Mesenchymal stem cell (in vitro differentiated cells and primary cell): ENCODE measurements around the gene ZNF12.
"Not testable (repeated sequence)": the region's sequence is repeated elsewhere in the genome, so short reads cannot be mapped to it uniquely, and the experiment has no call there.

Source experiments
- DNase-seq: peaks from one replicate; pipeline ENCODE4 v3.0.0-alpha.2; 2013
- H2AFZ ChIP-seq: one replicate; pipeline ENCODE4 v1.6.1; 2013; ENCODE audit warnings: low read depth, mild to moderate bottlenecking, control low read depth, inconsistent platforms, low read length, moderate library complexity
- H2AK5ac ChIP-seq: 2 replicates; pipeline ENCODE4 v1.6.1; 2013; ENCODE audit warnings: low read length, moderate library complexity, mild to moderate bottlenecking, inconsistent platforms; ENCODE audit not compliant: severe bottlenecking
- H2BK120ac ChIP-seq: one replicate; pipeline ENCODE4 v1.6.1; 2013; ENCODE audit warnings: low read depth, mild to moderate bottlenecking, inconsistent platforms, low read length, moderate library complexity
- H2BK12ac ChIP-seq, 2 experiments: one replicate each; pipeline ENCODE4 v1.6.1; 2013; ENCODE audit warnings: inconsistent platforms in 2 of 2, low read length in 2 of 2, mild to moderate bottlenecking in 2 of 2, moderate library complexity in 2 of 2, control low read depth in 1 of 2
- H2BK15ac ChIP-seq: one replicate; pipeline ENCODE4 v1.6.1; 2013; ENCODE audit warnings: mild to moderate bottlenecking, low read depth, inconsistent platforms; ENCODE audit not compliant: poor library complexity, severe bottlenecking
- H2BK5ac ChIP-seq: 2 replicates; pipeline ENCODE4 v1.6.1; 2013; ENCODE audit warnings: low read depth, mild to moderate bottlenecking, low read length, control low read depth, inconsistent platforms; ENCODE audit not compliant: poor library complexity, severe bottlenecking
- H3K14ac ChIP-seq, 2 experiments: one replicate each; pipeline ENCODE4 v1.6.1; 2013; ENCODE audit warnings: inconsistent platforms in 2 of 2, low read length in 2 of 2, control low read depth in 1 of 2, mild to moderate bottlenecking in 1 of 2, moderate library complexity in 1 of 2
- H3K18ac ChIP-seq, 2 experiments: one replicate each; pipeline ENCODE4 v1.6.1; 2013; ENCODE audit warnings: inconsistent platforms in 2 of 2, low read length in 2 of 2, control low read depth in 1 of 2, low read depth in 1 of 2, mild to moderate bottlenecking in 1 of 2
- H3K23ac ChIP-seq, 2 experiments: one replicate each; pipeline ENCODE4 v1.6.1; 2013; ENCODE audit warnings: inconsistent platforms in 2 of 2, low read length in 2 of 2, mild to moderate bottlenecking in 2 of 2, moderate library complexity in 2 of 2, control low read depth in 1 of 2
- H3K27ac ChIP-seq: 2 replicates; pipeline ENCODE4 v1.5.1; 2013; ENCODE audit warnings: mild to moderate bottlenecking, moderate library complexity, low read length, control low read depth, inconsistent platforms; ENCODE audit not compliant: poor library complexity, severe bottlenecking
- H3K27me3 ChIP-seq, 2 experiments: 2 replicates each; pipeline versions ENCODE4 v1.6.1 to v1.7.0; 2013; ENCODE audit warnings: low read length in 2 of 2, mild to moderate bottlenecking in 2 of 2, moderate library complexity in 2 of 2, control low read depth in 1 of 2, inconsistent platforms in 1 of 2; ENCODE audit not compliant: control insufficient read depth in 1 of 2, insufficient read depth in 1 of 2
- H3K36me3 ChIP-seq, 2 experiments: 2 replicates each; pipeline versions ENCODE4 v1.6.1 to v1.7.0; 2013; ENCODE audit warnings: low read length in 2 of 2, control low read depth in 1 of 2, inconsistent platforms in 1 of 2, low read depth in 1 of 2, mild to moderate bottlenecking in 1 of 2; ENCODE audit not compliant: insufficient read depth in 2 of 2, control insufficient read depth in 1 of 2
- H3K4ac ChIP-seq, 2 experiments: one replicate each; pipeline ENCODE4 v1.6.1; 2013; ENCODE audit warnings: inconsistent platforms in 2 of 2, low read length in 2 of 2, mild to moderate bottlenecking in 2 of 2, moderate library complexity in 2 of 2, control low read depth in 1 of 2, low read depth in 1 of 2
- H3K4me1 ChIP-seq: 2 replicates; pipeline ENCODE4 v1.6.1; 2013; ENCODE audit warnings: low read depth, low read length, control low read depth; ENCODE audit not compliant: control insufficient read depth, insufficient read depth
- H3K4me2 ChIP-seq: 2 replicates; pipeline ENCODE4 v1.6.1; 2013; ENCODE audit warnings: low read length, mild to moderate bottlenecking, inconsistent platforms; ENCODE audit not compliant: poor library complexity, severe bottlenecking
- H3K4me3 ChIP-seq, 2 experiments: 2 replicates each; pipeline versions ENCODE4 v1.5.1 to v1.7.0; 2013; ENCODE audit warnings: low read length in 2 of 2, mild to moderate bottlenecking in 2 of 2, control low read depth in 1 of 2, low read depth in 1 of 2; ENCODE audit not compliant: insufficient read depth in 1 of 2
- H3K79me1 ChIP-seq: replicated peaks from 2 replicates; pipeline ENCODE4 v1.6.1; 2013; ENCODE audit warnings: mild to moderate bottlenecking, control low read depth, low read length, inconsistent platforms; ENCODE audit not compliant: poor library complexity, severe bottlenecking
- H3K9ac ChIP-seq: 2 replicates; pipeline ENCODE4 v1.7.0; 2013; ENCODE audit warnings: mild to moderate bottlenecking, low read length, moderate library complexity
- H3K9me3 ChIP-seq: 2 replicates; pipeline ENCODE4 v1.7.0; 2013; ENCODE audit warnings: mild to moderate bottlenecking, low read length; ENCODE audit not compliant: control insufficient read depth
- H4K8ac ChIP-seq: one replicate; pipeline ENCODE4 v1.6.1; 2013; ENCODE audit warnings: inconsistent platforms, mild to moderate bottlenecking, low read length, moderate library complexity
- H4K91ac ChIP-seq: one replicate; pipeline ENCODE4 v1.6.1; 2013; ENCODE audit warnings: mild to moderate bottlenecking, low read length, inconsistent platforms
- WGBS: methylation state at CpG from one replicate; pipeline ENCODE4 v1.1.7; 2013; ENCODE audit warnings: mixed read lengths; 5-methylcytosine and 5-hydroxymethylcytosine counted together

Gene ZNF12

GRCh38 chr7:6724351-6724750, 17.6 kb upstream of the ZNF12 start:
- not testable (repeated sequence) for H3K23ac ChIP-seq
- WGBS, result 81% methylated on average over 3 of the region's 4 CpGs

DNA sequence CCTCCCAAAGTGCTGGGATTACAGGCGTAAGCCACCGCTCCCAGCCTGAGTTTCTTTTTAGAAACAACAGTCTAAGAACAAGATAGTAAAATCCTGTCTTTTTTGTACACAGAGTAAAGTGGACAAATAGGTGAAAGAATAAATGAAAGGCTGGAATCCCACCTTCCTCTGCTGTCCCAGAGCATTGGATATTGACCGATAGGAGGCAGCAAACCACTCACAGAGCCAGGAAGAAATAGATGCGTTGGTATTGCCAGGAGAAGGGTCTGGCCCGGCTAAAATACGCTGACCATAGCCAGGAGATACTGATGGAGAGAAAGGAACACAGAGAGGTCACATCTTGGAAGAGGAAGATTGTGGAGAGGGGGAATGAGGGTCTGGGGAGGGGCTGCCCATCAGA, 11.4 kb upstream of the ZNF12 start:
- no peak overlapping the region for H3K4me2 ChIP-seq
- no peak overlapping the region for H3K27ac ChIP-seq
- H3K9me3 ChIP-seq, result no peaks in the 10 kb centered on the region
- H2BK5ac ChIP-seq, result no peak overlapping the region
- H2AFZ ChIP-seq, result no peak overlapping the region
- H3K27me3 ChIP-seq, result peaks cover 5 to 7% of the 10 kb centered on the region in 2 experiments
- H4K91ac ChIP-seq, result no peak overlapping the region
- no peak for DNase-seq
- no peaks in the 10 kb centered on the region for H3K79me1 ChIP-seq
- H3K4me1 ChIP-seq, result no peaks in the 10 kb centered on the region
- H3K36me3 ChIP-seq, result no peaks in the 10 kb centered on the region
- 73% methylated on average over 4 of the region's 6 CpGs for WGBS
- H3K14ac ChIP-seq, result no peak overlapping the region
- H2AK5ac ChIP-seq, result no peak overlapping the region
- no peak overlapping the region for H3K23ac ChIP-seq
- no peak overlapping the region for H2BK15ac ChIP-seq
- no peak overlapping the region for H2BK12ac ChIP-seq
- H3K9ac ChIP-seq, result no peak overlapping the region
- no peak overlapping the region for H3K4ac ChIP-seq
- no peak overlapping the region for H3K4me3 ChIP-seq
- no peak overlapping the region for H3K18ac ChIP-seq
- H2BK120ac ChIP-seq, result no peak overlapping the region
- no peak overlapping the region for H4K8ac ChIP-seq

More at GRCh38 chr7:6724351-6724750, 17.6 kb upstream of the ZNF12 start:
- H2AFZ ChIP-seq, H2BK12ac ChIP-seq, H3K4me3 ChIP-seq, H3K4me1 ChIP-seq, H3K9me3 ChIP-seq, H2AK5ac ChIP-seq, H3K4ac ChIP-seq, H3K27me3 ChIP-seq, H3K27ac ChIP-seq, H3K9ac ChIP-seq, H3K14ac ChIP-seq, DNase-seq, H2BK15ac ChIP-seq, H4K8ac ChIP-seq, H3K79me1 ChIP-seq, H4K91ac ChIP-seq, H3K4me2 ChIP-seq, H2BK120ac ChIP-seq, H2BK5ac ChIP-seq, H3K36me3 ChIP-seq, H3K18ac ChIP-seq: not testable (repeated sequence)

GRCh38 chr7:6715898-6716297, 9.2 kb upstream of the ZNF12 start:
- not testable (repeated sequence) for H2BK12ac ChIP-seq, H4K91ac ChIP-seq, H3K23ac ChIP-seq, H3K4me3 ChIP-seq, H3K4me1 ChIP-seq, DNase-seq, H3K18ac ChIP-seq, H3K9me3 ChIP-seq, H3K27me3 ChIP-seq, H2BK120ac ChIP-seq, H3K4me2 ChIP-seq, H3K36me3 ChIP-seq, H3K4ac ChIP-seq, H3K14ac ChIP-seq, H2AK5ac ChIP-seq, H2BK15ac ChIP-seq, H4K8ac ChIP-seq, H3K79me1 ChIP-seq, H2AFZ ChIP-seq, H3K9ac ChIP-seq, H2BK5ac ChIP-seq, H3K27ac ChIP-seq
- 87% methylated on average over 6 of the region's 9 CpGs for WGBS

GRCh38 chr7:6714360-6714759, 7.6 kb upstream of the ZNF12 start:
- H2AK5ac ChIP-seq, result no peak overlapping the region
- H4K8ac ChIP-seq, result no peak overlapping the region
- no peaks in the 10 kb centered on the region for H3K9me3 ChIP-seq
- H3K18ac ChIP-seq, result no peak overlapping the region
- H3K14ac ChIP-seq, result no peak overlapping the region
- no peak overlapping the region for H2BK5ac ChIP-seq
- no peak overlapping the region for H3K27ac ChIP-seq
- no peak overlapping the region for H3K9ac ChIP-seq
- no peak overlapping the region for H2BK15ac ChIP-seq
- no peak overlapping the region for H2BK120ac ChIP-seq
- DNase-seq, result no peak
- H2BK12ac ChIP-seq, result no peak overlapping the region
- no peaks in the 10 kb centered on the region for H3K4me1 ChIP-seq
- no peak overlapping the region for H3K23ac ChIP-seq
- no peak overlapping the region for H4K91ac ChIP-seq
- no peak overlapping the region for H3K4me3 ChIP-seq
- H3K4ac ChIP-seq, result no peak overlapping the region
- 78% methylated on average over 5 of the region's 5 CpGs for WGBS
- no peaks in the 10 kb centered on the region for H3K27me3 ChIP-seq
- no peaks in the 10 kb centered on the region for H3K79me1 ChIP-seq
- H3K36me3 ChIP-seq, result no peaks in the 10 kb centered on the region
- H3K4me2 ChIP-seq, result no peak overlapping the region
- no peak overlapping the region for H2AFZ ChIP-seq
